Hematopoietic multipotent progenitor cell treated with erythropoietin and hydrocortisone succinate and interleukin-3 and kit ligand, for 15 days (in vitro differentiated cells): ENCODE measurements around the gene WDFY3.
"Not testable (repeated sequence)": the region's sequence is repeated elsewhere in the genome, so short reads cannot be mapped to it uniquely, and the experiment has no call there.

Source experiments
- DNase-seq: peaks from one replicate; pipeline ENCODE4 v3.0.0-alpha.2; 2015; ENCODE audit warnings: low spot score

WDFY3 gene

GRCh38 chr4:84852081-84852480 is 114.4 kb downstream of the WDFY3 start:
- DNase-seq = no peak

- DNase-seq = no peak
Measured at GRCh38 chr4:84849051-84849640, 117.3 kb downstream of the WDFY3 start.

- DNase-seq = no peak
Measured at GRCh38 chr4:84848432-84848831, 118.1 kb downstream of the WDFY3 start.

GRCh38 chr4:84847978-84848377 is 118.5 kb downstream of the WDFY3 start:
- no peak for DNase-seq

DNA sequence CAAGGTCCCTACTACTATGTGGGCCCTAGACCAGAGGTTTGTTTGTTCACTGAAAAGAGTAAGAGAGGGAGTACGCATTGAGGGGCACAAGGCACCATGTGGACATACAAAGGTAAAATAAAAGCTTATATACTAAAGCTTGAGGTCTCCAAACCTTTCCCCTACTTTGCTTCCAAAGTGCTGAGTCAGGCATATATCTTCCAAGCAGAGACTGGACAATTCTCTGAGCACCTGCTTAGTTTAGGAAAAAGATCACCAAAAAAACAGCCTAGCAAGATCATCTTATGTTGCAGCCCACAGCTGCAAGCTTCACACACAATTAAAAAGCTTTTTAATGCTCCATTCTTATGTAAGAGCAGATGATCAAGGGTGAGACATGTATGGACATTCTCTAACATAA is 119.5 kb downstream of the WDFY3 start:
- DNase-seq = no peak

DNA sequence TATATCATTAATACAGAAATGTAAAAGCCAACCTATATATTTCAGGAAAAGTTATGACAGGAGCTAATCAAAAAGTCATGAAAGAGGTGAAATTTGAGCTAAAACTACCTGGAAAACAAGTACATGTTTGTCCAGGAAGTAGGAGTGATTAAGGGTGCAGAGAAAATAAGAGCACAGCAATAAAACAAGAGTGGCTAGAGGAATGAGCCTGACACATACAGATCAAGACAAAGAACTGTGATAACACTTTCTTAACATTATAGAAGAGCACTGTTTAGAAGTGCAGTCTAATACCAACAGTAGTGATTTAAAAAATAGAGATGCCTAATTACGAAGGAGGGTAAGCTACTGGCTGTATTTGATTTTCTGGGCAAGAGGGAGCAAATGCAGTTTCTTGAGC is 125.1 kb downstream of the WDFY3 start:
- DNase-seq = no peak

DNA sequence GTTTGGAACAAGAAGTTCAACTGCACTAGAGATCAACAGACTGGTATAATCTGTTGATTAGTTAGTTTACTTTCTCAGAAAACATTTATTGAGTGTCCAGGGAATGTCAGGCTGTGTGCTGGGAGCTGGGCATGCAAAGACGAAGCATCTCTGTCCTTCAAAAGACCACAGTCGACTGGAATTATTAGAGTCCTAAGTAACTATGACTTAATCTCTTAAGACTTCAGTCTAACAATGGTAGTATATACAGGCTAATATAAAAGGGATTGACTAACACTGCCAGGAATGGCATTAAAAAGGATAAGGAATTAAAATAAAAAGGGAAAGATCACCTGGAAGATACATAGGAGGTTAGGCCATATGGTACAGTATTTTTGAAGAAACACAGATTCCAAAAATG is 128.7 kb downstream of the WDFY3 start:
- DNase-seq = no peak

DNA sequence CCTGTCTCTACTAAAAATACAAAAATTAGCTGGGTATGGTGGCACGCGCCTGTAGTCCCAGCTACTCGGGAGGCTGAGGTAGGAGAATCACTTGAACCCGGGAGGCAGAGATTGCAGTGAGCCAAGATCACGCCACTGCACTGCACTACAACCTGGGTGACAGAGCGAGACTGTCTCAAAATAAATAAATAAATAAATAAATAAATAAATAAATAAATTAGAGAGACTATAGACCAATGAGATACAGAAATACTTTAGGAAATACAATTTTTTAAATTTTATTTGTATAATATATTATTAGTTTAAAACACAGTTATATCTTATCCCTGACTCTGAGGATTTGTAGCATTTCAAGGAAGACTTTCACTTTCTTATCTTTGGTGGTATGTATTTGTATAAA is 136.9 kb downstream of the WDFY3 start:
- DNase-seq = not testable (repeated sequence)

GRCh38 chr4:84826681-84827080 is 139.8 kb downstream of the WDFY3 start:
- DNase-seq = no peak

- no peak for DNase-seq
Measured at GRCh38 chr4:84825701-84826341, 140.7 kb downstream of the WDFY3 start.

DNA sequence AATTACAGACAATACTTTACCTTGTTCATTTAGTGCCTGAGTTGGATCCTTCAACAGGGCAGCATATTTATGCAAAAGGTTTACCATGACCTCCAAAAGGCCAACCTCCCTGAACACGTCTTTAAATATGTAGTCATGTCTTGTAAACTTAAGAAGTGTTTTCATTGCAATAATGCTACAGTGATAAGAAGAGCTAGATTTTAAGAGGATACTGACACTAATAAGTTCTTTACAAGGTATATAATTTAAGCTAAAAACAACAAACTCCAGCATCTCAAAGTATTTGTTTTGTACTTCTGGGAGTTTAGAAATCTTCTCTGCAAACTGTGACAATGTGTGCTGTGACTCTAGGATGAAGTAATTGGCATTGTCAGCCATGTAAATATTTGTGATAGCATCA is 145.4 kb downstream of the WDFY3 start:
- DNase-seq = no peak

- DNase-seq = no peak
Measured at GRCh38 chr4:84814094-84814750, 152.3 kb downstream of the WDFY3 start.

DNA sequence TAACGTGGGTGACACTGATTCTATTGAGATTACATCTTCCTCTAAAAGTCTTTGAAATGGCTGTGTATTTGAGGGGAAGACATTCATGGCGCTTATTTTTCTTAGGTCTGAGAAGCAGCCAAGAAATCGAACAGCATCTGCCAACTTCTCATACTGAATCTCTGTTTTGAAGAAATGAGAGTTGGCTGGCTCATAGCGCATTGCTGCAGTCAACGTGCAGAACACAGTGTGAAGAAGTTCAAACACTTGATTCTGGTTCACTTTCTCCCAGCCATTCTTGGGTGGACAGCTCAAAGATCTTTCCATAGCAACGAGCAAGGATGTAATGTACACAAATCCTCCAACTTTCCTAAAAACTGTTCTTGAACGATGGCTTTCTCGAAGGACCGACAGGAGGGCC is 156.5 kb downstream of the WDFY3 start:
- no peak for DNase-seq

GRCh38 chr4:84808332-84808731 is 158.2 kb downstream of the WDFY3 start:
- DNase-seq = no peak

GRCh38 chr4:84806541-84806940 is 159.9 kb downstream of the WDFY3 start:
- not testable (repeated sequence) for DNase-seq

DNA sequence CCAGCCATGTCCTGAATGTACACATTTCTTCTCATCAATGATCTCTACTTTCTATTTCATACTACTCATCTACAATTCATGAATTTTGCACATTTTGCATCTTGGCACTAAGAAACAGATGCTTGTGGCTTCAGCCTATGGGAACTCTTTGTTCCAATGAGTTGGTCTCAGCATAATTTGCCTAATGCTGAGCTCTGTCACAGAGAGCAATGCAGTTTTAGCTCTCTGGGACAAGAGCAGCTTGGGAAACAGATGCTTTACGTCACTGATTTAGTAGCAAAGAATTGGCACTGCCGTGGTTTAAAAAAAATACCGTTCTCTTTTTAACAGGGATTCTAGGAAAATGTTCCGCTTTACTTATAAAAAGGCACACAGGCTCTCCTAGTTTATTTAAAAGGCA is 162.4 kb downstream of the WDFY3 start:
- no peak for DNase-seq

DNA sequence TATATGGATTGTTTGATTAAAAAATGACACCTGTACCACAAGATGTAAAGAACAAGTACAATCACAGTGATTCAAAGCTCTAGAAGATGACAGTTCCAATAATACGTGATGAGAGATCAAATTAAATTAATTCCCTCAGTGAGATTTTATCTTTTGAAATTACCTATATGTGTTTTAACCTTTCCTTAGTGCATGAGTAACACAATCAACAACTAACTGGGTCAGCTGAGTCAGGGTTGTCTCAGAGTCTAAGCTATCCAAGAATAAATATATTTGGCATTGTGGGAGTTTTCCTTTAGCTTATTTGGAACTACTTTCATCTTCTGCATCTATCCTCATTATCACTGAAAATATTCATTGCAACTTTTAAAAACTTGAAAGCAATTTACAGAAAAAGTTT is 162.8 kb downstream of the WDFY3 start:
- no peak for DNase-seq

DNA sequence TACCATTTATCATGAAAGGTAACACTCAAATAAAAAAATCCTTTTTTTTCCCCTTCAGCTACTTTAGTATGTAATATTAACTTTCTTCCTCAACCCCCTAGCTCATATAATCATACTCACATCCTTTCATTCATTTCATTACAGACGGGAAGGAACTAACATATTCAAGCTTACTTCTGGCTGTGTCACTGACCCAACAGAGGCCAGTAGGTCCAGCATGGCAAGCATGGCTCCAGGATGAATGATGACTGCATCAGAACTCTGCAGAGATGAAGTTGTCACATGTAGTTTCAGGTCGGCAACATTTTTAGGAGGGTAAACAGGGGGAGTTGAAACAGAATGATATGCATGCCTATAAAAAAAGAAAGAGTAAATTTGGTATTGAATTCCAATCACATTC is 163.4 kb downstream of the WDFY3 start:
- DNase-seq = no peak

GRCh38 chr4:84800256-84800655 is 166.2 kb downstream of the WDFY3 start:
- DNase-seq = no peak

- no peak for DNase-seq
Measured at GRCh38 chr4:84799318-84799717, 167.2 kb downstream of the WDFY3 start.

GRCh38 chr4:84796394-84796793 is 170.1 kb downstream of the WDFY3 start:
- DNase-seq = no peak

DNA sequence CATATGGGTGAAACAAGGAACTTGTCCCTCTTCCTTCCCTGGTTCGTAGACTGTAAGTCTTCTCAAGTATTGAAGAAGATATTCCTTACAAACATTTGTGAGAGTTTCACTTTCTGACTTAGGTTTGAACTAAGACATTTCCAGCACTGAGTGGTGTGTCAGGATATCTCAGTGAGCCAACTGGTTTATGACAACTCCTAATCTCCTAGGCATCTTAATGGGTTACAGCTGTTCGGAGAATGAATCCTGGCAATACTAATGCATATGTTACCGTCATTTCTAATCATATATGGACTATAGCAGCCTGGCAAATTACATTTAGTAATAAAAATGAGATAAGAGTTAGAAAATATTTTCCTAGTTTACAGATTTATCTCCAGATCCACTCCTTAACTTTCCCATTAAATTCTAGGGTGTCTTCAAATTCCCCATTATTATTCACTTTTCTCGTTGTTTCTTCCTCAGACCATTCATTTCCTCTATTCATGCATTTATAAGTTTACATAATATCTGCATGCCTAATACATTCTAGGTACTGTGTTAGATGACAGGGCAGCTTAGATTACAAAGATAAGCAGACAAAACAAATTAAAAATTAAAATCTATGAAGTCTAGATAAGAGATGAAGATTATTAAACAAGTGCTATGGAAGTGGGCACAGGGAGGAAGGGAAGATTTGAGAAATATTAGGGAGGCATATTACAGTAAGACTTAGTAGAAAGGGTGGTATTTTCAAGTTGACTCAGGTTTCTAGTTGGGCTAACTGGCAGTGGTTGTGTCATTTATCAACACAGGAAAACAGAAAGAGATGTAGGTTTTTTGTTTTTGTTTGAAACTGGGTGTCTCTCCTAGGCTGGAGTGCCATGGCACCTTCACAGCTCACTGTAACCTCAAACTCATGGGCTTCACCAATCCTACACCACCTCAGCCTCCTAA is 173.9 kb downstream of the WDFY3 start:
- no peak for DNase-seq
